HG02970 (cell line): Measurements from ENCODE around the gene CDC7.
"Not testable (repeated sequence)": the region's sequence is repeated elsewhere in the genome, so short reads cannot be mapped to it uniquely, and the experiment has no call there.

Experiments used
- ATAC-seq: cut with Tn5 transposase; IDR thresholded peaks from one replicate; pipeline ENCODE4 v1.9.1; 2021; ENCODE audit warnings: mild to moderate bottlenecking, moderate library complexity, moderate number of reproducible peaks; ENCODE audit not compliant: unreplicated experiment, low FRiP score

CDC7 gene

GRCh38 chr1:91507328-91507727, 6.7 kb downstream of the CDC7 start:
- ATAC-seq: no peak

- ATAC-seq: no peak
These were observed 10.1 kb downstream of the CDC7 start for GRCh38 chr1:91510754-91511153.

DNA sequence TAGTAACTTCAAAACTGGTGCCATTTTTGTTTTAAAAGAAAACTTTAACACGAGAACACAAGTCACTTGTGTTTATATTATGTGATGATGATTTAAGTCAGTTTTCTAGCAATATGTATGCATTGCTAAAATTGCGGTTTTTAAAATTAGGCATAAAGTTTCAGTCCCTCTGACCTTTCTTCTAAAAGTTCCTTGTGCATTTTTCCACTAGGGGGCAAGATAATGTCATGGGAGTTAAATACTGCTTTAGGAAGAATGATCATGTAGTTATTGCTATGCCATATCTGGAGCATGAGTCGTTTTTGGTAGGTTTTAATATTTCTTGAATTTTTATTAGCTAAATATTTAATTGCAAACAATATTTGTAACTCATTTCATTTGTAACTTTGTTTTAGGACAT, 10.7 kb downstream of the CDC7 start:
- ATAC-seq: no peak

GRCh38 chr1:91513160-91513559, 12.5 kb downstream of the CDC7 start:
- no peak for ATAC-seq

GRCh38 chr1:91513706-91514105, 13.1 kb downstream of the CDC7 start:
- no peak for ATAC-seq

- ATAC-seq: no peak
These were observed 15.3 kb downstream of the CDC7 start for GRCh38 chr1:91515994-91516393.

- ATAC-seq: not testable (repeated sequence)
These were observed 16.0 kb downstream of the CDC7 start for GRCh38 chr1:91516605-91517004.

DNA sequence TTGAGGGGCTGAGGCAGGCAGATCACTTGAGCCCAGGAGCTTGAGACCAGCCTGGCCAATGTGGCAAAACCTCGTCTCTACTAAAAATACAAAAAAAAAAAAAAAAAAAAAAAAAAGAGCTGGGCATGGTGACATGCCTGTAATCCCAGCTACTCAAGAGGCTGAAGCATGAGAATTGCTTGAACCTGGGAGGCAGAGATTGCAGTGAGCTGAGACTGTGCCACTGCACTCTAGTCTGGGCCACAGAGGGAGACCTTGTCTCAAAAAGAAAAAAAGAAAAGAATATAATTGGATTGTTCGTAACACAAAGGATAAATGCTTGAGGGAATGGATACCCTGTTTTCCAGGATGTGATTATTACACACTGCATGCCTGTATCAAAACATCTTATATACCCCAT, 18.5 kb downstream of the CDC7 start:
- not testable (repeated sequence) for ATAC-seq

DNA sequence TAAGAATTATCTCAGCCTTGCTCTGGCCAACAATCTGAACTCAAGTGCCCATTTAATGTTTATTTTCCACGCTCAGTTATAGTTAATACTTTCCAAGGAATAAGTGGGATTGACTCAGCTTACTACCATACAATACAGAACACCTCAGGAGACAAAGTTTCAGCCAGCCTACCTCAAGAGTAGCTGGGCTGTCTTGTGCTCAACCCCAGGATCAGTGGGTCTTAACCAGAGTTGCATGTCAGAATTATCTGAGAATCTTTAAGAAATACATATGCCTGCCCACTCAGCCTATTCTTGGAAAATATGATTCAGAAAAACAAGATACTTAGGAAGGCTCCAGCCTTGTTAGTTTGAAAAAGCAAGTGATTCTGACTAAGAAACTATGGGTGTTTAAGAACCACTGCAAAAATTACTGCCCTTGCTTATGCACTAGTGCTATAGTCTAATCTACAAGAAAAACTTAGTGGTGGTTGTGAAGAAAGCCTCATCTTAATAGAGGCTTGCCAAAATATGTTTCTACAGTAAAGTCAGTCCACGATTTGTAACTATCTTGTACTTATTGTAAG, 20.4 kb downstream of the CDC7 start:
- ATAC-seq: no peak

DNA sequence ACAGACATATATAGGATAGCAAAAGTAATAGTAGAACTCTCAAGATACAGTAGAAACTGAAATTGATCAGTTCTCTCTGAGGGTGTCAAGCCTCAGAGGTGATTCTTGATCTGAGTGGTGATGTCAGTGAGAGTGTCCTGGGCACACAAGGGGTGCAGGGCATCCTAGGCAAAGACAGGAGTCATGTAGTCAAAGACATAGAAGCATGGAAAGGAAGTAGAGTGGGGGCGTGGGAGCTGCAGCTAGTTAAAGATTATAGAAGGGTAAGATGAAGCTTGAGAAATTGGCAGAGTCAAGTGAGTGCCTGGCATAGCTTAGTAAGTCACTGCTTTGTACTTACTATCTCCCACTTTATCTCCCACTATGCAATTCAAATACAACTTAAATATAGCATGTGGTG, 22.8 kb downstream of the CDC7 start:
- ATAC-seq: peak; percentile 83

- no peak for ATAC-seq
These were observed 25.8 kb downstream of the CDC7 start for GRCh38 chr1:91526496-91526895.

DNA sequence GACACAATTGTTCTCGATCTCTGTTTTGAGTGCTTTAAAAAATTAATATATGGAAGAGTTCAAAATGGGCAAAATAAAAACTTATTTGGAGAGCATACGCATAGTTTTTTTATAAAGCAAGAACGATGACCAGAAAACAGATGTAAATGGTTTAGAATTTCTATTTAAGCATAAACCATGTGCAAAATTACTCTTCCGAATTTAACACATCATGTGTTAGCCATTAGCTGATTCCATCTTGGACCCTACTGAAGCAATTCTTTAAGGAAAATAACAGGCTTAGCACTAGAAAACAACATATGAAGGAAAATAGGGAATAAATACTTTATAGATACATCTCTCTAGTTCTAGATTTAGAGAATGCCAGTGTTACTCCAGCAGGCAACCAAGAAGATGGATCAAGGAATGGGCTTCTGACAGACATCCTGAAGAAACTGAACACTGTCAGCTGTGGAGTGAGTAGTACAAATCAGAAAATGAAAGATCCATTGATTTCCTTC, 26.7 kb downstream of the CDC7 start:
- no peak for ATAC-seq

GRCh38 chr1:91527781-91528180, 27.1 kb downstream of the CDC7 start:
- no peak for ATAC-seq

GRCh38 chr1:91529856-91530255, 29.2 kb downstream of the CDC7 start:
- no peak for ATAC-seq

DNA sequence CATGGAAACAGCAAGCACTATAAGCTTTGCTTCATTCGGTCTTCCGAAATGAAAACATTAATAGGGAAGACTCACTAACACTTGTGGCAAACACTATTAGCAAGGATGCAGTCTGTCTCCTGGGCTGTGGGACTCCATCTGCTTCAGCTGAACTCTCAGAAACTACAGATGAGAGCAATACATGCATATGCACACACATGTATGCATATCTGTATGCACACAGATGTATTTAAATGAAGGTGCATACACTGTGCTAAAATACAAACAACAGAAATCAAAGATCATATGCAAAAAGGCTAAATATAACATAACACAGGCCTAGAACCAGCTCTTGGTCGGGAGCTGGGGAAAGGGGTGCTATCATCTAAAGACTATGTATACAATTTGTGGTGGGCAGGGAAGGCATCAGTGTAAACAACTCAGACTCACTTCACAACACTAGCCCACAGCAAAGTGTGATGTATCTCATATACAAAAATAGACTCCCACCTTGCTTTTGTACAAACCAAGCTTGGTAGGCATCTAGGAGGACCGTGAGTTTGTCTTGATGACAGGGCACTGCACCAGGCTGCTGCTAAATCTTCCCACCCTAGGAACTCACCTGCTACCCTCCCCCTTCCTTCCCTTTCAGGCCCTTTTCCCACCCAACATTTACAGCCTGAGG, 32.8 kb downstream of the CDC7 start:
- no peak for ATAC-seq

DNA sequence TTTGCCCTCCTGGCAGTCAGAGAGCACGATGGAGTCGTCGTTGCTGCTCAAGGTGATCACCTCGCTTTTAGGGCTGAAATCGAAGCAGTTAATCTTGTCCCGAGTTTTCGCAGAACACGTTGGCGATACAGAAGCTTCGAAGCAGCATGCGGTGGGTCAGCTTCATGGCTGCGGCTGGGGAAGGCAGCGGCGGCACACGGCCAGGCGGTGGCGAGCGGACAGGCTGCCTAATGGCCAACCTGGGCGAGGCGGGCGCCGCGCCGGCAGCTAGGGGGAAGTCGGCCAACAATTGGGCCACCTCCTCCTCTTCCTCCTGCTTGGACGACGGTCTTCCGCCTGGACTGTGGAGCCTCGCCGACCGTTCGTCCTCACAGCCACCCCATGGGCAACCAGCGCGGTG, 34.8 kb downstream of the CDC7 start:
- ATAC-seq: no peak

DNA sequence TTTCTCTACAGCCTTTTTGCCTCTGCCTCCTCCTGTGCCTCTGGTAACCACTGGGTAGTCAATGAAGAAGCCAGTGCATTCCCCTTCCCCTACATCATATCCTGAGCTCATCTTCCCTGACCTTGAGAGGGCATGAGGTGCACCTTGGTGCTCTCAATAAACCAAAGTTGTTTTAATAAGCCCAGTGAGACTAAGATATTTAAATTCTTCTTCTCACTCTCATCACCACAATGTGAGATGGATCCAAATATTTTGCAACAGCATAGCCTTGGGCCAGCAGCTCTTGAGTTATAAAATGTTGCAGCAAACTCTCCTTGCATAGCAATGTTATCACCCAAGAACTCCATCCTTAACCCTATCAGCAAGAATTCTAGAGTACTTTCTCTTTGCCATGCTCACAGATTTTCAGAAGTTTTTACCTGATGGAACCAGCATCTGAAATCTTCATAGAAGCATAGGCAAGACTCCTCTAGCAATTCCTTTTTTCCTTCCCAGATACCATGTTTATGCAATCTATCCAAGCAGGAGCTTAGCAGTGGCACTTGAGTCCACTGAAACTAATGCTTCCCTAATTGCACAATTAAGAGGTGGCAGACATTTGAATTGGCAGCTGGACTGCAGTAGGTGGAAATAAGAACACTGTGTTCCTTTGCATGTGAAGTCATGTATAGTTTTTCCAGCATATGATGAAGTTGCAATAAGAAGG, 36.8 kb downstream of the CDC7 start:
- no peak for ATAC-seq

- no peak for ATAC-seq
These were observed 37.3 kb downstream of the CDC7 start for GRCh38 chr1:91537987-91538304.

DNA sequence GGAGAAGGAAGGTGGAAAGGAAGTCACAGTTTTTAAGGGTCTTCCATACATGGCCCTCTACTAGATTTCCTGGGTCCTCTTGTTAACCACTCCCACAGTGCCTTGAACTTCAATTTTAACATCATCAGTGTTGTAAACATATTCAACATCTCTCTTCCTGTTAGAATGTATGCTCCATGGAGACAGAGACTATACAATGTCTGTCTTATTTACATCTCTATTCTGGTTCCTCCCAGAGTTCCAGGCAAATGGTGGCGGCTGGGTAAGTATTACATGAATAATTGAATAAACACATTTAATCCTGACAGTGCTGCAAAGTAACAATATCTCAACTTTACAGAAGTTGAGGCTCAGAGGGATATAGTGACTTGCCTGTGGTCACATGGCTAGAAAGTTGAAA, 40.3 kb downstream of the CDC7 start:
- ATAC-seq: no peak

DNA sequence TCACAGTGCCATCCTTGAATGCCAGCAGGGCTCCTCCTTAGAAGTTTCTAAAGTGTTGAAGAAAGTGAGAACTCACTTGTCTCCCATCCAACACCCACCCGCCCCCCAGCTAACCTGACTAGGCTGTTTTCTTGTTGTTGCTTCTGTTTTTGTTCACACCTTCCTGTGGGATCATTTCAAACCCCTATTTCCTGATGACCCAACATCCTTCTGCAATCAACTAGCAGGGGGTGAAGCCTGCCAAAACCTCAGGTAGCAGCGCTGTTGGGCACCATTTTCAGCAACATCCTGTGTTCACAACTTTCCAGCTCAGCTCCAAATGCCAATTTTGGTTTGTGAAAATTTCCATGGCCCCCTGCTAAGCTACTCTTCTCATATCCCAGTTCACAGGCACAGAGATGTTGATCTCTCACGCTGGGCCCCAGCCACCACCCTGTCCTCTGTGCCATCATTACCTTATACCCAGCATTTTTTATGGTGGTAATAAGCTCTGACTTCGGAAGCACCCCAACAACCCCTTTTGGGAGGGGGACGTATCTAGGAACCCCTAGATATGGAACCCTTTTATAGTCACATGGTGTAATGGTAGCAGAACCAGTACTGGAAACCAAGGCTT, 41.4 kb downstream of the CDC7 start:
- no peak for ATAC-seq

DNA sequence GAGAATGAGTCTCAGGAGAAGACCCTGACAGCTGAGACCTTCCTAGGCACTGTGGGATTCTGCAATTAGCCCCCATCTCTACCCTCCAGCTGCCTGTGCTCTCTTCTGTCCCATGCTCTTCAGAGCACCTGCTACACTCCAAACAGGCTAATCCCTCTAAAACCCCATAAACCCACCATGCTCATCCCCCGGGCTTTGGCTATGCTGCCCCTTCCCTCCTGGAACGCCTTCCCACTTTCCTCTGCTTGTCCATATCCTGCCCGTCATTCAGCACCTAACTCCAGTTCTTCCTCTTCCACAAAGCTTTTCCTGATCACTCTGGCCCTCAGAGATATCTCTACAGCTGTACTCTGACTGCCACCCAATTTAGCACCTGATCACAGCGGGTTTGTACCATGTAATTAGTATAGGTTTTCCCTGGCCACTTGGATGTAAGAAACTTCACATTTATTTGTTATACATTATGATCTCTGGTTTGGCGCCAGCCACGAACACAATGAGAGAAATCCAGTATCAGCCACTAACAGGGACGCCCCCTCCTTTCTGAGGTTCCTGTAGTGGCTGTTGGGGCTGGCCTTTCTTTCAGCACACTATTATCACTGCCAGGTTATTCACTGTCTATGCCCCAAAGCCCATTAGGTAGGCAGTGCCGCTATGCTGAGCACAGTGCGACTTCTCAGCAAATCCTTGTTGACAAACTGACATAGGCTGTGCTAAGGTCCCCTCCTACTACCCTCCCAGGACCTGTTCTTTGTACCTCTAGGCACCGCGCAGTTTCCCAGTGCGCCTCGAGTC, 45.1 kb downstream of the CDC7 start:
- ATAC-seq: no peak
